ENCODE measurements around the gene C1RL.
A peak's percentile ranks its signal among the peaks of the same experiment; 100 is the strongest.

The C1RL gene

DNA sequence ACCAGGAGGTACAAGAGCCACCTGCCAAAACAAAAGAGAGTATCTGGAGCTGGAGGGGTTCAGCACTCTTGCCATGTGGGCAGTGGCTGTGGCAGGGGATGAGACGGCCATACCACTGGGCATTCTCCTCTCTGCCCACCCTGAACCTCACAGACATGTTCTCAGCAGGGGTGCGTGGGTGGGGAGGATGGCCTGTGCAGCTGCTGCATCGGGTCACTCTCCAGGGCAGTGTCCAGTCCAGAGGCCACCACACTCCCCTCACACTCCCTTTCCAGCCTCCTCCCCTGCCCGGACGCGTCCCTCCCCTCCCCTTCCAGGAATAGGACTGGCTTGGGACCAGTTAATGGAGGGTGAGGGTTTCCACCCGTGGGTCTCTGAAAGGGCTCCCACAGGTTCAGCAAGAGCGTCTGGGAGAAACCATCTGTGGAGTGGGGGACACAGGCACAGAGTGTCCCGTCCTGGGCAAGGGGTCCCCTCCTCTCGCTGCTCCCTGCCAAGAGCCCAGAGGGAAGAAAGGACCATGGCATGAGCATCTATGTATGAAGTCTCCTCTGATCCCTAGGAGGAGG is 17.3 kb downstream of the C1RL start:
- no peak for TF ChIP-seq CTCF (IDR thresholded peaks at IDR 0.05; ENCODE audit: low read depth, low read length, missing control alignments)
- no peak for DNase-seq
- no peaks in the 10 kb centered on the region for H3K36me3 ChIP-seq (replicated peaks)
- no peak overlapping the region for H3K27ac ChIP-seq
- peak overlapping the region; percentile 54 for H3K4me3 ChIP-seq (ENCODE audit: low read depth, low read length)
- H3K27me3 ChIP-seq (replicated peaks) = no peaks in the 10 kb centered on the region
- in situ Hi-C loops (cut with HindIII; ENCODE audit: low pct_ligation_motif_present, low sequenced_read_pairs) = no loop called here

DNA sequence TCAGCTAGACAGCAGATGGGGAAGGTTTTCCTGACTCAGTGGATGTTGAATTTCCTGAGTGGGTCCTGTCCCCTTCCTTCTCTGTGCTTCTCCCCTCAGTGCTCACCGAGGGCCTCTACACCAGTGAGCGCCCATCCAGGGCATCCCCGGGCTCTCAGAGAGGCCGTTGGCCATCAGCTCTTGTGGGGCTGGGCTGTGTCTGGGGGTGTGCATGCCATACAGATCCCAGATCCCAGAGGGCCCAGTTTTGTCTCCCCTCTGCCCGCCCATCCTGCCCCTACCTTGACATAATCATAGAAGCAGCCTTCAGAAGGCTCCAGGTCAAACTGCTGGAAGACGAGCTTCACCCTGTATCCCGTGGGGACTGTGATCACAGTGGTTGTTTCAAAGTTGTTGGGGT is 17.8 kb downstream of the C1RL start:
- Histone ChIP-seq H3K27ac (no peak overlapping the region), H3K36me3 (replicated peaks) (no peaks in the 10 kb centered on the region), H3K27me3 (replicated peaks) (no peaks in the 10 kb centered on the region), H3K4me3 (ENCODE audit: low read depth, low read length) (no peak overlapping the region)
- in situ Hi-C loops (cut with HindIII; ENCODE audit: low pct_ligation_motif_present, low sequenced_read_pairs) = no loop called here
- TF ChIP-seq CTCF (IDR thresholded peaks at IDR 0.05; ENCODE audit: low read depth, low read length, missing control alignments) = no peak
- no peak for DNase-seq

- H3K36me3 ChIP-seq (replicated peaks) = no peaks in the 10 kb centered on the region
- no peak overlapping the region for H3K27ac ChIP-seq
- no peak for TF ChIP-seq CTCF (IDR thresholded peaks at IDR 0.05; ENCODE audit: low read depth, low read length, missing control alignments)
- H3K27me3 ChIP-seq (replicated peaks) = no peaks in the 10 kb centered on the region
- DNase-seq = no peak
- H3K4me3 ChIP-seq (ENCODE audit: low read depth, low read length) = no peak overlapping the region
- in situ Hi-C loops (cut with HindIII; ENCODE audit: low pct_ligation_motif_present, low sequenced_read_pairs) = no loop called here
Measured at GRCh38 chr12:7090222-7090998, 18.6 kb downstream of the C1RL start.

- H3K27me3 ChIP-seq (replicated peaks) = no peaks in the 10 kb centered on the region
- TF ChIP-seq CTCF (IDR thresholded peaks at IDR 0.05; ENCODE audit: low read depth, low read length, missing control alignments) = no peak
- no peak for DNase-seq
- H3K4me3 ChIP-seq (ENCODE audit: low read depth, low read length) = no peak overlapping the region
- in situ Hi-C loops (cut with HindIII; ENCODE audit: low pct_ligation_motif_present, low sequenced_read_pairs) = no loop called here
- H3K36me3 ChIP-seq (replicated peaks) = no peaks in the 10 kb centered on the region
- no peak overlapping the region for H3K27ac ChIP-seq
Measured at GRCh38 chr12:7089196-7089871, 19.7 kb downstream of the C1RL start.

DNA sequence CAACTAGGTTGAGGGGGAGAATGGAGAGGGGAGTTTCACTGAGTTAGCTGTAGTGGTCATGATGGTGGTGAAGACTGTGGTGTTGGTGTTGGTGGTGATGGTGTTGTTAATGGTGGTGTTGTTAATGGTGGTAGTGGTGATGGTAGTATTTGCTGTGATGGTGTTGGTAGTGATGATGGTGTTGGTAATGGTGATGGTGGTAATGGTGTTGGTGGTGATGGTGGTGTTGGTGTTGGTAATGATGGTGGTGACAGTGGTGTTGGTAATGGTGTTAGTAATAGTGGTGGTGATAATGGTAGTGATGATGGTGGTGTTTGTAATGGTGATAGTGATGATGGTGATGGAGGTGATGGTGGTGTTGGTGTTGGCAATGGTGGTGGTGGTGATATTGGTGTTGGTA is 25.9 kb downstream of the C1RL start:
- Histone ChIP-seq H3K4me3 (ENCODE audit: low read depth, low read length) (no peak overlapping the region), H3K27me3 (replicated peaks) (no peaks in the 10 kb centered on the region), H3K27ac (no peak overlapping the region), H3K36me3 (replicated peaks) (no peaks in the 10 kb centered on the region)
- DNase-seq = no peak
- in situ Hi-C loops (cut with HindIII; ENCODE audit: low pct_ligation_motif_present, low sequenced_read_pairs) = no loop called here
- TF ChIP-seq CTCF (IDR thresholded peaks at IDR 0.05; ENCODE audit: low read depth, low read length, missing control alignments) = no peak

Data from brain microvascular endothelial cell (primary cell).